ENCODE results near the gene SMIM21. TPM values are rescaled to one million over a fixed set of nuclear protein-coding genes. Genes with fewer than 3 reads are reported as not detected.

The SMIM21 gene
- total and polyA plus RNA-seq, 2 of the 8 experiments (the other 6 are each of a cell fraction or from before 2014, with no cell fraction given) = not detected

DNA sequence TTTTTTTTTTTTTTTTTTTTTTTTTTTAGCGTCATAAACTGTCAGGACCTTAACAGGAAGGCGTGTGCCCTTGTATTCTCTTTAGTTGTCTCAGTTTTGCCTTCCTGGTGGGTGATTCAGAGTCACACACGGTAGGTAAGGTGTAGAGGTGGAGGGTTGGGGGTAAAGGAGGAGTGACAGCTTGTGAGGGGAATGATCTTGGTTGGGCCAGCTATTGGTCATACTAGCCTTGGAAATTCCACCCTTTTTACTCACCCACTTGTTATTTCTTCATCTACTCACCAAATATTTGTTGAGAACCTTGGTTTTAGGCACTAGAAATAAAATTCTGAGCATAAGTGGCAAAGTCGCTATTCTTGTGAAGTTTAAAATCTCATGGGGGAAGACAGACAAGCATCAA lies 22.2 kb downstream of the SMIM21 start (continued):
- no peak for TF ChIP-seq HDAC2 (IDR thresholded peaks at IDR 0.05; ENCODE audit: borderline replicate concordance in 1 of 2, low read depth in 2 of 2, low read length in 2 of 2)
